K562 (cell line): ENCODE measurements around the gene WIPF2. TPM values are rescaled to one million over a fixed set of nuclear protein-coding genes. Genes with fewer than 3 reads are reported as not detected.
A peak's percentile ranks its signal among the peaks of the same experiment; 100 is the strongest.

Source experiments
- ATAC-seq: fragments of 200-7000 bp; cut with Tn5 transposase; 3 replicates; pipeline ENCODE4 v1.9.1; 2020; ENCODE audit warnings: moderate library complexity
- BruUV-seq: library from RNA; stranded (reverse); fragments of 400-500 nt; replicated peaks from 2 replicates; lab custom pipeline; 2021; lab: Mats Ljungman, UMichigan
- CTCF ChIA-PET: fragments of 300-600 bp; formaldehyde crosslinking; extraction: SDS; loops from one replicate; lab custom pipeline; 2021; ENCODE audit warnings: low intra/inter-chr PET ratio; lab: Yijun Ruan, JAX
- POLR2A ChIA-PET: fragments of 300-600, 350-650 bp; sonication (Branson Sonifier 250); formaldehyde crosslinking; extraction: SDS; loops from one replicate; lab custom pipeline; 2021; ENCODE audit warnings: antibody characterized with exemption, inconsistent platforms; lab: Yijun Ruan, JAX
- DNase-seq, 4 experiments: peaks; one replicate each; pipeline versions ENCODE4 v3.0.0 to v3.0.0-alpha.2; 2011 to 2018; ENCODE audit warnings: low spot score in 3 of 4, mixed read lengths in 3 of 4; ENCODE audit errors: extremely low read depth in 1 of 4
- FAIRE-seq: peaks from 2 replicates; lab custom pipeline; 2011; peaks lifted over from hg19 to GRCh38; lab: Jason Lieb, UNC
- H2AFZ ChIP-seq: 2 replicates; pipeline ENCODE4 v1.6.0; 2011; ENCODE audit warnings: low read depth, low read length, control low read depth, inconsistent platforms
- H3K27ac ChIP-seq: fragments of 200-600 bp; 3 replicates; pipeline ENCODE4 v1.8.0; 2011; ENCODE audit warnings: low read depth, mild to moderate bottlenecking, control low read depth, inconsistent platforms, low read length, moderate library complexity, mixed read lengths; ENCODE audit errors: extremely low read depth
- H3K27me3 ChIP-seq, 2 experiments: fragments of 300-600 bp in 1 of 2; 2 replicates in 1 of 2; 3 replicates in 1 of 2; pipeline versions ENCODE4 v1.6.0 to v1.8.0; 2011; ENCODE audit warnings: inconsistent platforms in 2 of 2, low read length in 2 of 2, mild to moderate bottlenecking in 1 of 2, mixed read lengths in 1 of 2, moderate library complexity in 1 of 2; ENCODE audit not compliant: control insufficient read depth in 2 of 2, insufficient read depth in 2 of 2
- H3K36me3 ChIP-seq: fragments of 300-600 bp; 3 replicates; pipeline ENCODE4 v1.8.0; 2011; ENCODE audit warnings: mild to moderate bottlenecking, low read length, inconsistent platforms; ENCODE audit not compliant: control insufficient read depth, insufficient read depth
- H3K4me1 ChIP-seq, 2 experiments: fragments of 200-600 bp in 1 of 2; replicated peaks in 1 of 2; 2 replicates in 1 of 2; 3 replicates in 1 of 2; pipeline versions ENCODE4 v1.5.1 to v1.8.0; 2011; ENCODE audit warnings: inconsistent platforms in 2 of 2, low read length in 2 of 2, mild to moderate bottlenecking in 1 of 2, mixed read lengths in 1 of 2, moderate library complexity in 1 of 2; ENCODE audit not compliant: control insufficient read depth in 2 of 2, insufficient read depth in 2 of 2
- H3K4me2 ChIP-seq: 2 replicates; pipeline ENCODE4 v1.6.1; 2011; ENCODE audit warnings: low read length, control low read depth, inconsistent platforms, mixed read lengths; ENCODE audit not compliant: insufficient read depth
- H3K4me3 ChIP-seq: fragments of 200-600 bp; sonication (generic), shearing (Covaris generic); 2 replicates; pipeline ENCODE4 v1.5.1; 2016; ENCODE audit warnings: control low read depth, inconsistent platforms
- H3K79me2 ChIP-seq: fragments of 200-600 bp; 3 replicates; pipeline ENCODE4 v1.8.0; 2011; ENCODE audit warnings: low read length, inconsistent platforms; ENCODE audit not compliant: control insufficient read depth, insufficient read depth
- H3K9ac ChIP-seq, 2 experiments: 2 replicates each; pipeline versions ENCODE4 v1.6.0 to v1.6.1; 2011; ENCODE audit warnings: low read depth in 2 of 2, low read length in 2 of 2, control low read depth in 1 of 2, inconsistent platforms in 1 of 2, mild to moderate bottlenecking in 1 of 2, mixed read lengths in 1 of 2; ENCODE audit not compliant: insufficient read depth in 1 of 2
- H3K9me1 ChIP-seq: one replicate; pipeline ENCODE4 v1.6.0; 2011; ENCODE audit warnings: inconsistent platforms, mild to moderate bottlenecking, low read length, moderate library complexity; ENCODE audit not compliant: control insufficient read depth, insufficient read depth
- H3K9me3 ChIP-seq: replicated peaks from 2 replicates; pipeline ENCODE4 v1.5.1; 2011; ENCODE audit warnings: low read depth, low read length, inconsistent platforms; ENCODE audit not compliant: control insufficient read depth, insufficient read depth
- H4K20me1 ChIP-seq: replicated peaks from 2 replicates; pipeline ENCODE4 v1.6.1; 2011; ENCODE audit warnings: low read length, inconsistent platforms, mixed read lengths; ENCODE audit not compliant: control insufficient read depth, insufficient read depth
- TEAD2 ChIP-seq: fragments of 450-650 bp; IDR thresholded peaks from 2 replicates; pipeline ENCODE4 v1.6.1; 2016; ENCODE audit warnings: missing genetic modification characterization, control low read depth, missing compliant biosample characterization
- whole genome bisulfite sequencing: fragments of 100-300 bp; shearing (Covaris generic); methylation state at CpG from one replicate; pipeline ENCODE4 v1.1.6; 2016; ENCODE audit warnings: low coverage, mixed read lengths; ENCODE audit not compliant: insufficient coverage; ENCODE audit errors: missing lambda C conversion rate; 5-methylcytosine and 5-hydroxymethylcytosine counted together
- in situ Hi-C: fragments of 300-500 bp; cut with MboI; formaldehyde crosslinking; loops from 4 replicates; pipeline ENCODE4 v1.15.0; 2018; ENCODE audit warnings: inconsistent platforms, mixed read lengths
- intact Hi-C: fragments of 100-400 bp; cut with micrococcal nuclease; formaldehyde crosslinking; loops from 2 replicates; pipeline ENCODE4 v1.14.2; 2022
- polyA plus RNA-seq, 8 experiments: library from polyadenylated mRNA; depleted of rRNA in 4 of 8; stranded (reverse) in 5 of 8; unstranded in 3 of 8; fragments of >200 nt; fragmentation: Nextera tagmentation in 2 of 8; fragmentation: Illumina TruSeq in 1 of 8; extraction: Ambion mirVana in 2 of 8; extraction: Trizol in 1 of 8; gene quantifications; 2 replicates each; pipeline versions ENCODE4 v1.2.1 to v1.2.3, GENCODE V29; 2011 to 2014; ENCODE audit warnings: inconsistent platforms in 1 of 8, missing spikeins in 1 of 8
- total RNA-seq, 7 experiments: library from RNA; depleted of rRNA in 6 of 7; stranded (reverse); fragments of >200 nt in 6 of 7; fragmentation: Illumina TruSeq in 2 of 7; extraction: Trizol in 2 of 7; gene quantifications; 2 replicates each; pipeline versions ENCODE4 v1.2.1 to v1.2.3, GENCODE V29; 2011 to 2021; ENCODE audit warnings: low replicate concordance in 1 of 7
- TF ChIP-seq, protein P1 (sequence below), 3 experiments: fragments of 200-800 bp in 1 of 3; sonication (Bioruptor generic) in 1 of 3; sonication (generic) in 1 of 3; formaldehyde crosslinking in 1 of 3; IDR thresholded peaks; 2 replicates each; pipeline versions ENCODE4 v1.6.1 to v1.8.0; 2016 to 2022; ENCODE audit warnings: mild to moderate bottlenecking in 2 of 3, missing compliant biosample characterization in 2 of 3, missing genetic modification characterization in 2 of 3, missing genetic modification reagents in 1 of 3

The WIPF2 gene
- total and polyA plus RNA-seq, 9 of the 15 experiments (the other 6 are each of a cell fraction or from before 2014, with no cell fraction given) = 3.6 to 15.0 (median 5.3) TPM

- peaks cover 10% of the 10 kb centered on the region for H4K20me1 ChIP-seq
- H3K36me3 ChIP-seq = no peaks in the 10 kb centered on the region
- DNase-seq (no peak), ATAC-seq (no peak), FAIRE-seq (no peak)
- H3K9me1 ChIP-seq = peaks cover 6% of the 10 kb centered on the region
- 66% methylated on average over 7 of the region's 10 CpGs for WGBS
- intact Hi-C loops (no loop called here), in situ Hi-C loops (no loop called here)
- peak overlapping the region; percentile 87; the same call in 2 of the 3 replicates for H3K27ac ChIP-seq
- H3K4me2 ChIP-seq = no peak overlapping the region
- no peak overlapping the region for H3K4me3 ChIP-seq
- H2AFZ ChIP-seq = no peak overlapping the region
- H3K79me2 ChIP-seq = peaks cover 94% of the 10 kb centered on the region
- peak overlapping the region in 1 of 2 experiments; percentile 79; a peak in 2 of 4 replicates for H3K9ac ChIP-seq
- ChIA-PET CTCF (no interaction called here), POLR2A (interaction anchor here (0.6 to 1.5 kb wide), 4 partner anchors 8 to 304 kb away, joined by 3 to 10 read pairs (median 3); no protein-coding TSS in a partner anchor)
- TF ChIP-seq, protein P1, sequence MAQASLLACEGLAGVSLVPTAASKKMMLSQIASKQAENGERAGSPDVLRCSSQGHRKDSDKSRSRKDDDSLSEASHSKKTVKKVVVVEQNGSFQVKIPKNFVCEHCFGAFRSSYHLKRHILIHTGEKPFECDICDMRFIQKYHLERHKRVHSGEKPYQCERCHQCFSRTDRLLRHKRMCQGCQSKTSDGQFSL (CRISPR knock-in tag; IDR thresholded peaks at IDR 0.05) = 0 out of 2 replicates have a peak, but pooled peaks have one; percentile 29
- TF ChIP-seq, protein P1 (tag; IDR thresholded peaks at IDR 0.05) = no peak
- TF ChIP-seq TEAD2 (tag) = no peak
- H3K9me3 ChIP-seq = no peaks in the 10 kb centered on the region
- BruUV-seq = no TSS peak
- H3K27me3 ChIP-seq = no peaks in the 10 kb centered on the region
- H3K4me1 ChIP-seq = peaks cover 39 to 70% of the 10 kb centered on the region in 2 experiments
These were observed 104.6 kb downstream of the WIPF2 start for GRCh38 chr17:40323391-40324381.
